ENCODE measurements around the gene C4orf33. TPM values are rescaled to one million over a fixed set of nuclear protein-coding genes. Genes with fewer than 3 reads are reported as not detected.
A peak's percentile ranks its signal among the peaks of the same experiment; 100 is the strongest.
"Not testable (repeated sequence)": the region's sequence is repeated elsewhere in the genome, so short reads cannot be mapped to it uniquely, and the experiment has no call there.

C4orf33 gene, protein sequence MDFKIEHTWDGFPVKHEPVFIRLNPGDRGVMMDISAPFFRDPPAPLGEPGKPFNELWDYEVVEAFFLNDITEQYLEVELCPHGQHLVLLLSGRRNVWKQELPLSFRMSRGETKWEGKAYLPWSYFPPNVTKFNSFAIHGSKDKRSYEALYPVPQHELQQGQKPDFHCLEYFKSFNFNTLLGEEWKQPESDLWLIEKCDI
- 6.9 TPM for total RNA-seq

DNA sequence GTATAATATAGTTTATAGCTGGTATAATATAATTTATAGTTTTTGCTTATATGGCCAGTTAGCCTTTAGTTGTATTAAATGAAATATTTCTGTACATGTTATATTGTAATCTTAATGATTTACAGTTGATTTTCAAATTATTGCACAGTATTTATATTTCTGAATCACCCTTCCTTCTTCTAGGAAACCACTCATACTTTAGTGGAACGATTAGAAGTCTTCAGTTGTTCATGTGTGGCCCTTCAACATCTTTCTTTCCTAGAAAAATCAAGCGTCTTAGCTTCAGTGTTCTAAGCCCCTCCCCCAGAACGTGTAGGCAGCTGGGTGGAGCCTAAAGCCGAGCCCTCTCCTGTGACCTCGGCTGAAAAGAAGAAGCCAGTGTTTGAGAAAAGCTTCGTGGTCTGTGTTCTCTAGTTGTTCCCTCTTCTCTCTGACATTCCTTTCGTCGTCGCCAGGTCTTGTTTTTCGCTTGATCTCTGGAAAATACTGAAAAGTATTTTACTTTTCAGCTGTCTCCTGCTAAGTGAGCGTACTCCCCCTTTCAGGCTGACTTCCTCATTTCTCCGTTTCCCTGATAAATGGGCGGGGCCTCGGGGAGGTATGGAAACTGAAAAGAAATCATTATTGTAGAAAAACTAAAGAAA is at the start of gene C4orf33:
TSS of gene C4orf33 (plus strand) at position 342 of the 644 bp plus-strand sequence. CDS start 6,459 bp downstream, outside the sequence.
- DNase-seq (ENCODE audit: low spot score in 2 of 2) (peak; percentile 36 to 48), FAIRE-seq (no peak)

DNA sequence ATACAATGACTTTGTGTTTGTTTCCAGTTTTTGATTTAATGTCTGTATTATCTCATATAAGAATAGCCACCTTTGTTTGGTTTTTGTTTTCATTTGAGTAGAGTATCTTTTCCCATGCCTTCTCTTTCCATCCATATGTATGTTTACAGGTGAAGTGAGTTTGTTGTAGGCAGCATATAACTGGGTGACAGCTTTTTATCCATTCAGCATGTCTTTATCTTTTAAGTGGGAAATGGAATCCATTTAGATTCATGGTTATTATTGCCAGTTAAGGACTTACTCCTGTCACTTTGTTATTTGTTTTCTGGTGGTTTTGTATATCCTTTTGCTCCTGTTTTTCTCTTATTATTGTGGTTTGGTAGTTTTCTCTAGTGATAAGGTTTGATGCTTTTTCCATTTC is 36.9 kb upstream of the C4orf33 start:
- FAIRE-seq = no peak
- DNase-seq (ENCODE audit: low spot score in 2 of 2) = no peak

DNA sequence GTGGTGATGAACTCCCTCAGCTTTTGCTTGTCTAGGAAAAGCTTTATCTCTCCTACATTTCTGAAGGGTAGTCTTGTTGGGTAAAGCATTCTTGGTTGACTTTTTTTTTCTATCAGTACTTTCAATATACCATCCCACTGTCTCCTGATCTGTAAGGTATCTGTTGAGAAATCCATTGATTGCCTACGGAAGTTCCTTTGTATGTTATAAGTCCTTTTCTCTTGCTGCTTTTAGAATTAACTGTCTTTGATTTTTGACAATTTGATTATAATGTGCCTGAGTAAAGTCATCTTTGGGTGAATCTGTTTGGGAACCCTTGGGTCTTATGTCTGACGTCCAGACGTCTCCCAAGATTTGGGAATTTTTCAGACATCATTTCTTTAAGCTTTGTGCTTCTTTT is 33.4 kb upstream of the C4orf33 start:
- no peak for FAIRE-seq
- DNase-seq (ENCODE audit: low spot score in 2 of 2) = no peak

DNA sequence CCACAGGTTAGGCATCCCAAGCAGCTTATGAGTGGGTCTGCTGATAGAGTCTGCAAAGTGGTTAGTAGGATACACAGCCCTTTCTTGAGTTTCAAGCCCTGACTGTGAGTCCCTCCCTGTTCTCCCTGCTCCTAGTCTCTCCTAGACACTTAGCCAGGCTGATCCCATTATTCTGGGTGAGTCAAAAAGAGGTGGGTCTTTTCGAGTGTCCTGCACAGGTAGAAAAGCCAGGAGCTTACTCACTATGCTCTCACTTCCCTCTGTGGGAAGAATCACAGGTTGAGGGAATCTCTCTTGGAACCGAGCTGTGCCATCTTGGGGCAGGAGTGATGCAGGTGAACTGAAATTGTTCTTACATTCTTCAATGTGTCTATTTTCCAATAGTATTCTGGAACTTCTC is 32.3 kb upstream of the C4orf33 start:
- DNase-seq (ENCODE audit: low spot score in 2 of 2) (no peak), FAIRE-seq (no peak)

DNA sequence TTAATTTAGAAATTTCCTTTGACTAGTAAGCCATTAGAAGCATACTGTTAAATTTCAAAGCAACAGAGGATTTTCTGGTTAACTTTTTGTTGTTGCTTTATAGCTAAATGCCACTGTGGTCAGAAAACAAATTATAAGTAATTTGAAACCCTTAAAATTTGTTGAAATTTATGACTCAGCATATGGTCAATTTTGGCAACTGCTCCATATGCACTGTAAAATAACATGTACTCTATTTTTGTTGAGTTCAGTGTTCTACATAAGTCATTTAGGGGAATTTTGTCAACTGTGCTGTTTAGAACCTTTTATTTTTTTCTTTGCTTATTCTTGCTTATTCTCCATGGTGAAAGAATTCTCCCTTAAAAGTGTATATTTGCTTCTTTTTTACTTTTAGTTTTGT is 31.2 kb upstream of the C4orf33 start:
- DNase-seq (ENCODE audit: low spot score in 2 of 2) (no peak), FAIRE-seq (peak; percentile 37)

DNA sequence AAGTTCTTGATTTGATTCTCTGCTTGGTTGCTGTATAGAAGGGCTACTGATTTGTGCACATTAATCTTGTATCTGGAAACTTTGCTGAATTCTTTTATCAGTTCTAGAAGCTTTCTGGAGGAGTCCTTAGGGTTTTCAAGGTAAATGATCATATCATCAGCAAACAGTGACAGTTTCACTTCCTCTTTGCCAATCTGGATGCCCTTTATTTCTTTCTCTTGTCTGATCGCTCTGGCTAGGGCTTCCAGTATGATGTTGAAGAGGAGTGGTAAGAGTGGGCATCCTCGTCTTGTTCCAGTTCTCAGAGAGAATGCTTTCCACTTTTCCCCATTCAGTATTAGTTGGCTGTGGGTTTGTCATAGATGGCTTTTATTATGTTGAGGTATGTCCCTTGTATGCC is 26.4 kb upstream of the C4orf33 start:
- FAIRE-seq; DNase-seq (ENCODE audit: low spot score in 2 of 2): not testable (repeated sequence)

DNA sequence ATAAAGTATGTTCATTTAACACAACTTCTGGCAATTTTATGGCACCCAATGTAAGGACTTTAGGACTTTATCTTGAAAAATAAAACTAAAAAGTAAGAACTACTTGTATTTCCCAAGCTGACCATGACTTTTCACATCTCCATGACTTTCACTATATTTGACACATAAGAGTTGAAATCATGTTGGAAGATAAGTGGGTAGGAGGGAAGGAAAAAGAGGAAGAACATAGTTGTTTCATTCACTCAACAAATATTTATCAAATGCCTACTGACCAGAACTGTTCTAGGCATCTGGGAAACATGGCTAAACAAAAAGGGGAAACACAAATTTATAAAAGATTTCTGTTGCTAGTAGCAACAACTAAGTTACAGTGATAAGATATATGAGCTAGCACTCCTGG is 18.6 kb upstream of the C4orf33 start:
- DNase-seq (ENCODE audit: low spot score in 2 of 2) (no peak), FAIRE-seq (no peak)

DNA sequence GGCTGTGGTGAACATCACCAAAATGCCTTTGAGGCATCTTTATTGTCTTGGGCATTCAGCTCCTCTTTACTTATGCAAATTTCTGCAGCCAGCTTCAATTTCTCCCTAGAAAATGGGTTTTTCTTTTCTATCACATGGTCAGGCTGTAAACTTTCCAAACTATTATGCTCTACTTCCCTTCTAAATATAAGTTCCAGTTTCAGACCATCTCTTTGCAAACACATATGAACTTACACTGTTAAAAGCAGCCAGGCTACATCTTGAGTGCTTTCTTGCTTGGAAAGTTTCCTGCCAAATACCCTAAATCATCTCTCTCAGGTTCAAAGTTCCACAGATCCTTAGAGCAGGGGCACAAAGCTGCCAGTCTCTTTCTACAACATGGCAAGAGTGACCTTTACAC is 15.8 kb upstream of the C4orf33 start:
- FAIRE-seq = no peak
- no peak for DNase-seq (ENCODE audit: low spot score in 2 of 2)

DNA sequence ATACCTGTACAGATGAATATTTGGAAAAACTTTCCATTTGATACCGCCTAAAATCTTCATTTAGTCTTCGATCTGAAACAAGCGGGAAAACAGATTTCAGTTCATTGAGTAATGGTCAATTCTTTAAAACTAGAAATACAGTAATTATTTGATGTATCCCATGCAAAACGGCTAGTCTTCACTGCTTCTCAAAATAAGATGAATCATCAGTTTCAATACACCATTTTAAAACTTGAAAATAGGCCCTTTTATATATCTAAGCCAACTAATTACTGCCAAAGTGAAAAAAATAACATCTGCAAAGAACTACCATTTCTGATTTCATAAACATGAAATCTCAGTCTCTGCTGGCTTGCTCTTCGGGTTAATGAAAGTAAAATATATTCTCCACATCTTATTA is 13.7 kb upstream of the C4orf33 start:
- FAIRE-seq (no peak), DNase-seq (ENCODE audit: low spot score in 2 of 2) (no peak)

DNA sequence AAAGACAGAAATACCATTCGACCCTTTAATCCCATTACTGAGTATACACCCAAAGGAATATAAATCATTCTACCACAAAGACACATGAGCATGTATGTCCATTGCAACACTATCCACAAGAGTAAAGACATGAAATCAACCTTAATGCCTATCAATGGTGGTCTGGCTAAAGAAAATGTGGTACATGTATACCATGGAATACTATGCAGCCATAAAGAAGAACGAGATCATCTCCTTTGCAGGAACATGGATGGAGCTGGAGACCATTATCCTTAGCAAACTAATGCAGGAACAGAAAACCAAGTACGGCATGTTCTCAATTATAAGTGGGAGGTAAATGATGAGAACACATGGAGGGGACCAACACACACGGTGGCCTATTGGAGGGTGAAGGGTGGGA is 10.5 kb upstream of the C4orf33 start:
- FAIRE-seq = no peak
- no peak for DNase-seq (ENCODE audit: low spot score in 2 of 2)

DNA sequence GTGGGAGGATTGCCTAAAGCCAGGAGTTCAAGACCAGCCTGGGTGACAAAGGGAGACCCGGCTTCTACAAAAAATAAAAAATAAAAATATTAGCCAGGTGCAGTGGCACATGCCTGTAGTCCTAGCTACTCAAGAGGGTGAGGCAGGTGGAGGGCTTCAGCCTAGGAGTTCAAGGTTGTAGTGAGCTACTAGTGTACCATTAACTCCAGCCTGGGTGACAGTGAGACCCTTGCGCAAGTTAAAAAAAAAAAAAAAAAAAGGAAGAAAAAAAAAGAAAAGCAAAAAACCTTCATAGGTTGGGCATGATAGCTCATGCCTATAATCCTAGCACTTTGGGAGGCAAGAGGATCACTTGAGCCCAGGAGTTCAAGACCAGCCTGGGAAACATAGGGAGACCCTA is 8.4 kb upstream of the C4orf33 start:
- FAIRE-seq = no peak
- no peak for DNase-seq (ENCODE audit: low spot score in 2 of 2)

DNA sequence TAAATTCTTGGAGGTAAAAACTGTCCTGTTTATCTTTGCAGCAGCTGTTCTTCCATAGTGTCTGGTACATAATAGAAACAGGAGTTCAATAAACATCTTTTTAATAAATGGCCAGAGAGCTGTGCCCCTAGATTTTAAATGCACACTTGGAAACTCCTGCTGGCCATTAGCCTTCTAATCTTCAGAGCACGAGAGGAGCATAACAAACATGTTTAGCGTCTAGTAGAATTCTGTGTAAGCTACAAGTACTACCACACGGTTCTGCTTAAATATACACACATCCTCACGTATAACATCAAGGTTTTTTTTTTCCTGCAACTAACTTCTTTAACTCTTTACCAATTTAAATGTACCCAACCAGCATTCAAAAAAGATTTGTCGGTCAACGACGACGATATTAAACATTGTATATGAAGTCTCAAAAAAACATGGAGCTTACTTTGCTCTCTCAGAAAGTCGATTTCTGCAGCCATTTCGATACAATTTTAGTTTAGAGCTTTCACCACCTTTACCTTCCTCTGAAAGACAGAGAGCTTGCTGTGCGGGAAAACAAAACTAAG is 3.2 kb upstream of the C4orf33 start:
- FAIRE-seq = no peak
- DNase-seq (ENCODE audit: low spot score in 2 of 2) = no peak

DNA sequence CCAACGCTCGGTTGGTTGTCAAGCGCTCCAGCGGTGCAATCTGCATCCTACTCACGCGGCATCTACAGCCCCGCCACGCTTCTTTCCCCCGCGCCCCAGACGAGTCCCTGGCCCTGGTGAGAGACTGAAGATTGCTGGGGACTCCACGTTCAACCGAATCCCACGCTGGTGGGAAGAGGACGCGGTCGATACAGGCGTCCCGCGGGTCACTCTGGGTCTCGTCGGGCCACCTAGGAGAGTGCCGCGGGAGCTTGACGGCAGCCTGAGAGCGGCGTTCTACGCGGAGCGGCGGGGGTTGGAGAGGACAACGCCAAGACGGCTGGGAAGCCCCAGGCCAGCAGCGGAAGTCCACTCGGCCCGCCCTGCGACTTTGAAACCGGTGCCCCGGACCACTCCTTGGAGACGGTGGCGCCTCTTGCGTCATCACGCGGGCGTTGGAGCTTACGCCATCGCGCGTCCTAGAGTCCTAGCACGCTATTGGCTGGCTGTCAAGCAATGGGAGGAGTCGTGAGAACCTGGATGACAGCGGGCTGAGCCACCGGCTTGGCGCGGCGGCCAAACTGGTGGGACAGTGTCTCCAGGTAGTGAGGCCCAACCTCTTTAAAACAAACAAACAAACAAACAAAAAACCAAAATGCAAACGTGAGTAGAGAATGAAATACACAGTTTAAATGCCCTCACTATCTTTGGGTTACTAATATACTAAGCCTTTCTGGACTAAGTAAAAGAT is 2.6 kb upstream of the C4orf33 start, which contains the start of gene SCLT1:
TSS of gene SCLT1 (minus strand) at position 349 of the 730 bp plus-strand sequence. CDS start 436 bp downstream, outside the sequence.
- FAIRE-seq (peak; percentile 33), DNase-seq (ENCODE audit: low spot score in 2 of 2) (peak; percentile 63 to 89)

DNA sequence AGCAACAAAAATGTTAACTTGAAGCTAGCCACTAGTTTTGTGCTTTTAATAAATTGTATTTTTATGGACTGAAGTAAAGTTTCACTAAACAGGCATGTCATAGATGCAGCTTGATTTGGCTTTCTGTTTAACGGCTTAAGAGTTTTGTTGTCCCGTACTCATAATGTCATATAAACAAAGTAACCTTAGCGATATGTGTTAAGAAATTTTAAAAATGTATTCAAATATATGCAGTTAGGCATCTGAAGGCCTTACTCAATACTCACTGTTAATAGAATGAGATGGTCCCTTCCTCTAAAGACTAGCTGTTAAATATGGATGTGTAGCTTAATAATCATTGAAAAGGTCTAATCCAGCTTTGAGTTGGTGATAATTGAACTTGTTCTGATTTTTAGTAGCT is 1.6 kb upstream of the C4orf33 start:
- FAIRE-seq (no peak), DNase-seq (ENCODE audit: low spot score in 2 of 2) (no peak)

DNA sequence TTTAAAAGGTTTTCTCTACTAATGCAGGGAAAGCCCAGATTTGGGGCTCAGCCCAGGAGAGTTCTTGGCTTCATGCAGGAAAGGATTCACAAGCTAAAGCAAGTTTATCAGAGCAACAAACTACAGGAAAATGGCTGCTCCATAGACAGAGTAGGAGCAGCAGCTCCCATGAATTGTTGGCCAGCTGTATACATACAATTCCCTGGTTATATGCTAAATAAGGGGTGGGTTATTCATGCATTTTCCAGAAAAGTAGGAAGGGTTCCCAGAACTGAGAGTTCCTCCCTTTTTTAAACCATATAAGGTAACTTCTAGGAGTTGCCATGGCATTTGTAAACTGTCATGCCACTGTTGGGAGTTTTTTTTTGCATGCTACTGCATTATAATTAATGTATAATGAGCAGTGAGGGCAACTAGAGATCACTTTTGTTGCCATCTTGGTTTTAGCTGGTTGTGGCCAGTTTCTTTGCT is 2.6 kb downstream of the C4orf33 start:
- no peak for FAIRE-seq
- no peak for DNase-seq (ENCODE audit: low spot score in 2 of 2)

DNA sequence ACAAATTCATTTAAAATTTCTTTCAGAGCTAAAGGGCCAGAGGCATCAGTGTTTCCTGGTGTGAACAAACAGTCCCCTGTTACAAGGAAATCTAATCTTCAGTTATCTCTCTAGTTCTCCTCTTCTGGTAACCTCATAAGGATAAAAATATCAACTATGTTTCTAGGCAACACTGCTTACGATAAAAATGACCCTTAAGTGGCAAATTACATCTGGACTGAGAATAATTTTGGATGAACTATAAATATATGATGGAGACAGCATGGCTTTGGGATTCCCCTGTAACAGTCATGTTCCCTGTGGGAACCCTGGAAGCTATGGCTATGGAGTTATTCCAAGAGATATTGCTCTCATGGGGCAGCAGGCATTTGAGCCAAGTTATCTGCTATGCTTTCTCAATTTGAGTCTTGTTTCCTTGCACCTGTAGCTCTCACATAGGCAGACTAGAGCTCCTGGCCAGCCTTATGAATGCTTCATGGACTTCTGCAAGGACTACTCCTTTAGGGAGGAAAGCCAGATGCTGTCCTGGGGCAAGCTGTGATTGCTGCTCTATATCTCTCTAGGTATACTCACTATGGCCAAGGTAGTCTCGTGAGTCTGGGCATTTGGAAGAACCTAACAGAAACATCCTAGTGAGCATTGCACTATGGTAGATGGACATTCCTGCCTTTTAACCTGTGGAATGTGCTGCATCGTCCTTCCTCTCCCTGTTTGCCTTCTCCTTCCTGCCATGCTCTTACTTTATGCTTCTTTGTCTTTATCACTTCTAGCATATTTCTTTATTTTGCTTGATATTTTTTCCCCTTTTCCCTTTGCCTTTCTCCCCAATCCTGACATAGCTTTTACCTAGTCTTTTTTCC is 14.2 kb downstream of the C4orf33 start:
- FAIRE-seq (no peak), DNase-seq (ENCODE audit: low spot score in 2 of 2) (no peak)

DNA sequence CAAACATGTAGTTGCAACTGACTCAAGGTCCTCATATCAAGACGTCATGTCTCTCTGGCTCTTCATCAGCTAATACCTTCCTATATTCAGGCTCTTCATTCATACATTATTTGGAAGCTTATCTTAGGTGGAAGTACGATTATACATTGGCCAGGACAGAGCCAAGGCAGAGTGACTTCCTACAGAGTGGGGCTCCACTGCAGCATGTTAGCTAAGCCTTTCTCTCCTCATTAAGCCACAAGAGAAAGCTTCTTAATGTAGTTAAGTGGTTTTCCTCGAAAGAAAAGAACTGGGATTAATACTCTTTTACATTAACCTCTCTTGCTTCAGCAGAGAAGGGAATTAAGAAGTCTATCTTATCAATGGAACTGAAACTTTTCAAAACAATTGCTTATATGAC is 15.0 kb downstream of the C4orf33 start:
- FAIRE-seq = no peak
- DNase-seq (ENCODE audit: low spot score in 2 of 2) = no peak

DNA sequence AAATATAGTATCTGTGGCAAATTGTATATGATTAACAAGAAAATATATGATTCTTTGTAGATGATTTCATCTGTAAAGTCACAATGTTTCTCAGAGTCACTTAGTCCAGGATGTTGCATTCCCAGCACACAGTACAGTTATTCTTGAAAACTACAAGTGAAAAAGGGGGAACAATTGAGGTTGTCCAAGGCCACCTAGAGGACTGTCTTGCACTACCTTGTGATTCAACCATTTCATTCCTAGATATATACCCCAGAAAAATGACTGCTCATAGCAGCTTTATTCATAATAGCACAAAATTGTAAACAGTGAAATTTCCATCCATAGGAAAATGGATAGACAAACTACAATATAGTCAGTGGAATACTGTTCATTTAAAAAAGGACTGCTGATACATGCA is 16.0 kb downstream of the C4orf33 start:
- DNase-seq (ENCODE audit: low spot score in 2 of 2) = no peak
- FAIRE-seq = no peak

DNA sequence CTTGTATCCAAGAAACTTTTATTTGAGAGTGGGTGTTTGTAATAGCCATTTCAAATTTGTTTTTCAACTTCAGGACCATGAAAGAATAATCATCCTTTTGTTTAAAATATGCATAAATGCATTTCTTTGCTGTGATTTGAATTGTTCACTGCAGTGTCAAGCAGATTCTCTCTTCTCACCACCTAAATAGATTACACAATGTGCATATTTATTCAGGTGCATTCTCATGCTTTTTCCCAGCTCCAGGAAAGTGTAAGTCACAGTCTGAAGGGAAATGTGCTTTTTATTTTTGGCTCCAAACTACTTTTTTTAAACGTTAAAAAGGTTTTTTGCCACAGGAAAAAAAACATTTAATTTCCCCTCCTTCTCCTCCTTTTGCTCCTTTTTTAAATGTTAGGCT is 17.5 kb downstream of the C4orf33 start:
- no peak for FAIRE-seq
- DNase-seq (ENCODE audit: low spot score in 2 of 2) = no peak

DNA sequence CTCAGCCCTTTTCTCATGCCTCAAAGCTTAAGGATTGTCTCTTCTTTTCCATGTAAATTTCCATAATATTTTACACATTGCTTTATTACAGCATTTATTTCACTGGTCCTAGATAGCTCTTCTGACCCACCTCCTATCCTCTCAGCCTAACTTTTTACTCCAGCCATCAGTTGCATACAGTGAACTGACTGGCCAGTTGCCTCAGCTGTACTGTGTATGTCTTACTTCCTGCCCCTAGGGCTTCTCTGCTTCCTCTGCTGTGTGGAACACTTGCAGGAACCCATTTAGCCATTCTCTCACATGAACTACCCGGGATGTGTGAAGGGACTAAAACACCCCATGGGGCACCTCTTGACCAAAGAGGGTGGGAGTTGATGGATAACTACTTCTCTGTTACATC is 18.0 kb downstream of the C4orf33 start:
- DNase-seq (ENCODE audit: low spot score in 2 of 2) (no peak), FAIRE-seq (no peak)
